Dendritic cell treated with granulocyte-macrophage colony-stimulating factor and Interleukin-4, amounts not matched to agents 40 ng/mL and 50 ng/mL, for 4 days (primary cell): Measurements from ENCODE around the gene INPP5D.

ENCODE experiments used
- H3K27ac Mint-ChIP-seq: one replicate; pipeline ENCODE4 v1.8.0; 2022; ENCODE audit warnings: mild to moderate bottlenecking, mixed read lengths
- H3K27me3 Mint-ChIP-seq: one replicate; pipeline ENCODE4 v1.8.0; 2022; ENCODE audit warnings: mild to moderate bottlenecking, mixed read lengths
- H3K36me3 Mint-ChIP-seq: one replicate; pipeline ENCODE4 v1.8.0; 2022; ENCODE audit warnings: low read depth, mixed read lengths
- H3K4me1 Mint-ChIP-seq: one replicate; pipeline ENCODE4 v1.8.0; 2022; ENCODE audit warnings: low read depth, mixed read lengths
- H3K4me3 Mint-ChIP-seq: one replicate; pipeline ENCODE4 v1.8.0; 2022; ENCODE audit warnings: mild to moderate bottlenecking, moderate library complexity, mixed read lengths
- H3K9me3 Mint-ChIP-seq: one replicate; pipeline ENCODE4 v1.8.0; 2022; ENCODE audit warnings: mixed read lengths
- intact Hi-C: fragments of 100-400 bp; cut with micrococcal nuclease; formaldehyde crosslinking; loops from one replicate; pipeline ENCODE4 v1.15.0; 2022

INPP5D gene

GRCh38 chr2:233203060-233203459 lies 142.9 kb downstream of the INPP5D start:
- H3K4me1 Mint-ChIP-seq, result peaks cover 59% of the 10 kb centered on the region
- H3K27ac Mint-ChIP-seq, result peak overlapping the region; percentile 86
- peaks cover 98% of the 10 kb centered on the region for H3K36me3 Mint-ChIP-seq
- H3K9me3 Mint-ChIP-seq, result no peaks in the 10 kb centered on the region
- peak overlapping the region; percentile 36 for H3K4me3 Mint-ChIP-seq
- H3K27me3 Mint-ChIP-seq, result no peaks in the 10 kb centered on the region
- intact Hi-C loops, result loop anchor here (2.0 to 5.0 kb wide), 2 partner anchors 39 to 48 kb away; partner anchors contain the start of gene ATG16L1

DNA sequence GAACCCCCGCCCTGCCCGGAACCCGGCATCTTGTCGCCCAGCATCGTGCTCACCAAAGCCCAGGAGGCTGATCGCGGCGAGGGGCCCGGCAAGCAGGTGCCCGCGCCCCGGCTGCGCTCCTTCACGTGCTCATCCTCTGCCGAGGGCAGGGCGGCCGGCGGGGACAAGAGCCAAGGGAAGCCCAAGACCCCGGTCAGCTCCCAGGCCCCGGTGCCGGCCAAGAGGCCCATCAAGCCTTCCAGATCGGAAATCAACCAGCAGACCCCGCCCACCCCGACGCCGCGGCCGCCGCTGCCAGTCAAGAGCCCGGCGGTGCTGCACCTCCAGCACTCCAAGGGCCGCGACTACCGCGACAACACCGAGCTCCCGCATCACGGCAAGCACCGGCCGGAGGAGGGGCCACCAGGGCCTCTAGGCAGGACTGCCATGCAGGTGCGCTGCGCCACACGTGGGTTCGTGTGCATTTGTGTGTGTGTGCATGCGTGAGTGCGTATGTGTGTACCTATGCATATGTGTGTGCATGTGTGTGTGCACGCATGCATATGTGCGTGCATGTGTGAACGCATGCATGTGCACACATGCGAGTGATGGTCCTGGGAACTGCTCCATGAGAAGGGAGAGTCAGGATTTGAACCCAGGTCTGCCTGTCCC lies 144.3 kb downstream of the INPP5D start:
- intact Hi-C loops, result loop anchor here (5.0 kb wide), 1 partner anchor 38 kb away; no protein-coding TSS in a partner anchor
- H3K27ac Mint-ChIP-seq, result peak overlapping the region; percentile 86
- peaks cover 62% of the 10 kb centered on the region for H3K4me1 Mint-ChIP-seq
- no peaks in the 10 kb centered on the region for H3K27me3 Mint-ChIP-seq
- H3K4me3 Mint-ChIP-seq, result no peak overlapping the region
- H3K9me3 Mint-ChIP-seq, result no peaks in the 10 kb centered on the region
- peaks cover 99% of the 10 kb centered on the region for H3K36me3 Mint-ChIP-seq

DNA sequence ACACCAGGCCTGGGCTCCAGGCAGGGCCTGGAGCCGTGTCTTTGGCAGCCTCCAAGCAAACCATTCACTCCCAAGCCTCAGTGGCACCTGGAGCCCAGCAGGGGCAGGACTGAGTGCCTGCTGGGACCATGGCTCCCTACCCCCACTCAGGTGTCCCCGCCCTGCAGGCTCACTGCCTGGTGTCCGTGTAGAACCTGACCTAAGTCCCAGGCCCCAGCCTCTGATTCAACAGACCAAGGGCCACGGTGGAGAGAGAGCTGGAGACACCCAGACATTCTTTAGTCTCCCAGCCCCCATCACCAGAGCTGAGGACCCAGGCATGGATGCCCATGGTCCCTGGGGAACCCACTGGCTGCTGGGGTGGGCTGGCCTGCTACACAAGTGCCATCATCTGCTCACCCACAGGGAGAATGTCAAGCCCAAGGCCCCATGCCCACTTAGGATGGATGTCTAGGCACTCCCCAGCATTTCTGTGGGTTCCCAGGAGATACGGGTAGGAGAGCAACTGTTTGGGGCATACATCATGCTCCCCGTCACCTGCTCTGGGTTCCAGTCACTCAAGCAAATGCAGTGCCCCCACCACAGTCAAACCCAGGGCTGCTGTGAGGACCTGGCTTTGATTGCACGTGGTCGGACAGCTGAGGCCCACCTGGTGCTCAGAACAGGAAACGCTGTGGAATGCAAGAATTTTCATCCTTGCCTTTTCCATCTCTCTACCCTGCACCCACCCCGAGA lies 148.4 kb downstream of the INPP5D start:
- peaks cover 23% of the 10 kb centered on the region for H3K4me1 Mint-ChIP-seq
- peaks cover 85% of the 10 kb centered on the region for H3K36me3 Mint-ChIP-seq
- no peaks in the 10 kb centered on the region for H3K9me3 Mint-ChIP-seq
- intact Hi-C loops, result no loop called here
- H3K4me3 Mint-ChIP-seq, result no peak overlapping the region
- H3K27ac Mint-ChIP-seq, result no peak overlapping the region
- H3K27me3 Mint-ChIP-seq, result no peaks in the 10 kb centered on the region

DNA sequence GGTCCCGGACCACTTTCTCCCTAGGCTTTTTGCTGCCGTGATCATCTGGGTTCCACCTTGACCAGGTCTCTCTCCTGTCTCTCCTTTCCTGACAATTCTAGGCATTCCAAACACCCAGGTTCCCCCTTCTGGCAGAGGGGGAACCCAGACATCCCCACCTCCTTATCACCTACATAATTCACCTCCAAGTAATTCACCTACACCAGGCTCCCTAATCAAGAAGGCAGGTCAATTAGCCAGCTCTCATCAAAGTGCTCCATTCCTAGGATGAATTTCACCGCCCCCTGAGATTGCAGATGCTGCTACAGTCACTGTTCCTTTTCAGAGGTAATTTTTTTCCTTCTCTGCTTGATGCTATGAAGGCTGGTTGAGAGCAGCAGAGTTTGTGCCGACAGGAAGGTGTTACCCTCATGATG lies 149.0 kb downstream of the INPP5D start:
- no peak overlapping the region for H3K27ac Mint-ChIP-seq
- intact Hi-C loops, result no loop called here
- no peak overlapping the region for H3K4me3 Mint-ChIP-seq
- H3K9me3 Mint-ChIP-seq, result no peaks in the 10 kb centered on the region
- H3K27me3 Mint-ChIP-seq, result no peaks in the 10 kb centered on the region
- H3K36me3 Mint-ChIP-seq, result peaks cover 79% of the 10 kb centered on the region
- peaks cover 18% of the 10 kb centered on the region for H3K4me1 Mint-ChIP-seq

GRCh38 chr2:233209533-233210171 lies 149.5 kb downstream of the INPP5D start:
- peaks cover 74% of the 10 kb centered on the region for H3K36me3 Mint-ChIP-seq
- H3K4me1 Mint-ChIP-seq, result peaks cover 16% of the 10 kb centered on the region
- intact Hi-C loops, result no loop called here
- H3K27ac Mint-ChIP-seq, result no peak overlapping the region
- no peaks in the 10 kb centered on the region for H3K9me3 Mint-ChIP-seq
- H3K4me3 Mint-ChIP-seq, result no peak overlapping the region
- H3K27me3 Mint-ChIP-seq, result no peaks in the 10 kb centered on the region

GRCh38 chr2:233210281-233210680 lies 150.1 kb downstream of the INPP5D start:
- Mint-ChIP-seq H3K27me3 (no peaks in the 10 kb centered on the region), H3K4me3 (no peak overlapping the region), H3K9me3 (no peaks in the 10 kb centered on the region), H3K4me1 (peaks cover 16% of the 10 kb centered on the region), H3K36me3 (peaks cover 67% of the 10 kb centered on the region), H3K27ac (no peak overlapping the region)
- intact Hi-C loops, result no loop called here

DNA sequence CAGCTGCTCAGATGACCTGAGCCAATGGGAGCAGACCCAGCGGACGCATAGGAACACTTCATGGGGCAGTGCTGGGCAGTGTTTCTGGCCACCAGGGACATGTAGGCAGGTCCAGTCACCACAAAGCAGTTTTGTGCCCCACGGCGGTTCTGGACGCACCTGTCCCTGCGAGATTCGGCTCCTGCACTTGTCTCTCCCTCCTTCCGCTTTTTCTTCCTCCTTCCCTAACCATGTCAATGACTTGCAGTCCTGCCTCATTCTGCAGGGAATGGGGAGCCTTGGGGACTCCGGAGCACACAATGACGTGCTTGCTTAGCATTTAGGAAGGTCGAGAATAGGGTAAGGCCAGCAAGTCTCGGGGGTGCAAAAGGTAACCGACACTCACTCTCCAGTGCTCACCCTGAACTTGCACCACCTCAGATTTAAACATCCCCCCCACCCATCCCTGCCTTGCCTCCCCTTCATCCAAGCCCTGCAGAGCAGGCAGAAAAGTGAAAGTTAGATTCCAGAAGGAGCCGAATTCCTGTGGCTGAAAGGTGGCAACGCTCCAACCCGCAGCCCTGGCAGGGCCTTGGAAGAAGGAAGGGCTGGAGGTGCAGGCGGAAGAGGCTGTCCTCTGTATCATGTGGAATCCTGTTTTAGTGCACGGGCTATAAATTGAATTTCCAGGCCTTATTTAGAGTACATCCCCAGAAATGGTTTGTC lies 150.9 kb downstream of the INPP5D start:
- Mint-ChIP-seq H3K27ac (no peak overlapping the region), H3K4me3 (no peak overlapping the region), H3K9me3 (no peaks in the 10 kb centered on the region), H3K36me3 (peaks cover 60% of the 10 kb centered on the region), H3K27me3 (no peaks in the 10 kb centered on the region), H3K4me1 (peaks cover 16% of the 10 kb centered on the region)
- intact Hi-C loops, result no loop called here

GRCh38 chr2:233211548-233211895 lies 151.4 kb downstream of the INPP5D start:
- Mint-ChIP-seq H3K27me3 (no peaks in the 10 kb centered on the region), H3K4me1 (peaks cover 16% of the 10 kb centered on the region), H3K4me3 (no peak overlapping the region), H3K27ac (no peak overlapping the region), H3K36me3 (peaks cover 56% of the 10 kb centered on the region), H3K9me3 (no peaks in the 10 kb centered on the region)
- intact Hi-C loops, result no loop called here

DNA sequence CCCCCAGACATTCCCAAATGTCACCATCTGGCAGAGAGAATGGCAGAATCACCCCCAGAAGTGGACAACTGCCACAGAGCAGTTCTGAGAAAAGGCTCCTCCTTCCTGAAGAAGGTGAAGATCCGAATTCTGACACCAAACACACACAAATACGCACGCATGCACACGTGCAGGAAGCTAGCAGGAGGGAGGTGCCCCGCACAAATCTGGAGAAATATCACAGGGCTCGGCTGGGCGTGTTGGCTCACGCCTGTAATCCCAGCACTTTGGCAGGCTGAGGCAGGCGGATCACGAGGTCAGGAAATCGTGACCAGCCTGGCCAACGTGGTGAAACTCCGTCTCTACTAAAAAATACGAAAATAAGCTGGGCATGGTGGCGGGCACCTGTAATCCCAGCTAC lies 152.9 kb downstream of the INPP5D start:
- H3K27ac Mint-ChIP-seq, result no peak overlapping the region
- peaks cover 4% of the 10 kb centered on the region for H3K4me1 Mint-ChIP-seq
- H3K36me3 Mint-ChIP-seq, result peaks cover 41% of the 10 kb centered on the region
- no peaks in the 10 kb centered on the region for H3K9me3 Mint-ChIP-seq
- intact Hi-C loops, result no loop called here
- no peak overlapping the region for H3K4me3 Mint-ChIP-seq
- no peaks in the 10 kb centered on the region for H3K27me3 Mint-ChIP-seq

DNA sequence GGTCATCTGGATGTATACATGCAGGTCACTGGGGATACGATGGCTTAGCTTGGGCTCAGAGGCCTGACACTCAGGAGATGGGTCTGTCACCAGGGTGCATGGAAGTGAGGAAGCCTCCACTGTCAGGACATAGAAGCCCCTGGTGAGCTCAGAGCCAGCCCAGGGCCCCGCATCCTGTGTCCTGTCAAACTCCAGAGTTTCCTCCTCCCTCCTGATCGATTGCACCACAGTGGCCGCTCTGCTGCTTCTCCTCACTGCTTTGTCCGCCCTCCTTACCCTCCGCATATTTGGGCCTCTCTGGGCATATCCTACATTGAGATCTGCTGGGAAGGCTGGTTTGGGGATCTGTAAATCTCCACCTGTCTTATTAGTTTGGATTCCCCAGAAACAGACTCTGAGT lies 153.8 kb downstream of the INPP5D start:
- intact Hi-C loops, result no loop called here
- H3K9me3 Mint-ChIP-seq, result no peaks in the 10 kb centered on the region
- no peak overlapping the region for H3K4me3 Mint-ChIP-seq
- no peak overlapping the region for H3K27ac Mint-ChIP-seq
- peaks cover 6% of the 10 kb centered on the region for H3K4me1 Mint-ChIP-seq
- H3K36me3 Mint-ChIP-seq, result peaks cover 31% of the 10 kb centered on the region
- no peaks in the 10 kb centered on the region for H3K27me3 Mint-ChIP-seq

GRCh38 chr2:233217892-233218377 lies 157.8 kb downstream of the INPP5D start:
- intact Hi-C loops, result no loop called here

GRCh38 chr2:233218836-233219235 lies 158.7 kb downstream of the INPP5D start:
- Mint-ChIP-seq H3K4me1 (peaks cover 11% of the 10 kb centered on the region), H3K9me3 (no peaks in the 10 kb centered on the region), H3K27ac (no peak overlapping the region), H3K36me3 (no peaks in the 10 kb centered on the region), H3K4me3 (no peak overlapping the region), H3K27me3 (no peaks in the 10 kb centered on the region)
- intact Hi-C loops, result no loop called here

More at GRCh38 chr2:233217892-233218377, 157.8 kb downstream of the INPP5D start:
- H3K27ac Mint-ChIP-seq, result no peak overlapping the region
- peaks cover 6% of the 10 kb centered on the region for H3K4me1 Mint-ChIP-seq
- H3K9me3 Mint-ChIP-seq, result no peaks in the 10 kb centered on the region
- H3K27me3 Mint-ChIP-seq, result no peaks in the 10 kb centered on the region
- H3K36me3 Mint-ChIP-seq, result peaks cover 2% of the 10 kb centered on the region
- H3K4me3 Mint-ChIP-seq, result no peak overlapping the region

DNA sequence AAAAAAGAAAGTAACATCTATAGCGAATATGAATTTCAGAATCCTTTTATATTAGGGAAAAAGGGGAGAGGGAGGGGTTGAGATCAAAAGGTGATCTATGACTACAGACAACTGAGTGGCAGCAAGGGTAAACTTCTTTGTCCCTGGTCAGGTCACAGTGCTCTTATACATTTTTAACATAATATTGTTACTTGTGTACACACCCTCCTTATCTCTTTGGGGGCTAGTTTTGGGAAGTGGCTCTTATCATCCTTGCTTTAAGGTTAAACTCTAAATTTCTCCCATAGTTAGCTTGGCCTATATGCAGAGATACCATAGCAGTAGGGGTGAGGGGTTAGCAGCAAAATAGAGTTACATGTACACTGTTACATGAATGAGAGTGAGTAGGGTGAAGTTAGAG lies 159.7 kb downstream of the INPP5D start:
- no peaks in the 10 kb centered on the region for H3K36me3 Mint-ChIP-seq
- H3K4me1 Mint-ChIP-seq, result peaks cover 11% of the 10 kb centered on the region
- H3K9me3 Mint-ChIP-seq, result no peaks in the 10 kb centered on the region
- intact Hi-C loops, result no loop called here
- H3K4me3 Mint-ChIP-seq, result no peak overlapping the region
- H3K27me3 Mint-ChIP-seq, result no peaks in the 10 kb centered on the region
- H3K27ac Mint-ChIP-seq, result no peak overlapping the region
